Activated CD4-positive, alpha-beta T cell treated with anti-CD3 and anti-CD28 coated beads, Interleukin-2, amount 50 U/mL, for 1 hour (primary cell): Measurements from ENCODE around the gene ITGA4.
"Not testable (repeated sequence)": the region's sequence is repeated elsewhere in the genome, so short reads cannot be mapped to it uniquely, and the experiment has no call there.

Experiments
- DNase-seq: peaks from one replicate; pipeline ENCODE4 v3.0.0-alpha.2; 2020

ITGA4 gene

GRCh38 chr2:181457121-181457740 is at the start of gene ITGA4:
Gene ITGA4 (plus strand): TSS chr2:181457386. CDS start chr2:181457655, 269 bp downstream.
- DNase-seq = peak; percentile 84

GRCh38 chr2:181408861-181409260 is 48.3 kb upstream of the ITGA4 start:
- no peak for DNase-seq

- DNase-seq = no peak
Measured at GRCh38 chr2:181411105-181411849, 45.9 kb upstream of the ITGA4 start.

GRCh38 chr2:181419129-181419855 is 37.9 kb upstream of the ITGA4 start:
- DNase-seq = no peak

- no peak for DNase-seq
Measured at GRCh38 chr2:181420259-181421130, 36.7 kb upstream of the ITGA4 start.

GRCh38 chr2:181421131-181421458 is 36.1 kb upstream of the ITGA4 start:
- no peak for DNase-seq

GRCh38 chr2:181421464-181421863 is 35.7 kb upstream of the ITGA4 start:
- no peak for DNase-seq

GRCh38 chr2:181426672-181427071 is 30.5 kb upstream of the ITGA4 start:
- no peak for DNase-seq

GRCh38 chr2:181430406-181431118 is 26.6 kb upstream of the ITGA4 start:
- DNase-seq = no peak

- DNase-seq = no peak
Measured at GRCh38 chr2:181431674-181432073, 25.5 kb upstream of the ITGA4 start.

GRCh38 chr2:181438261-181438660 is 18.9 kb upstream of the ITGA4 start:
- DNase-seq = peak; percentile 16

GRCh38 chr2:181440344-181440743 is 16.8 kb upstream of the ITGA4 start:
- no peak for DNase-seq

GRCh38 chr2:181440919-181441318 is 16.3 kb upstream of the ITGA4 start:
- DNase-seq = no peak

- no peak for DNase-seq
Measured at GRCh38 chr2:181441670-181442069, 15.5 kb upstream of the ITGA4 start.

GRCh38 chr2:181444654-181445053 is 12.5 kb upstream of the ITGA4 start:
- DNase-seq = no peak

- no peak for DNase-seq
Measured at GRCh38 chr2:181446985-181447384, 10.2 kb upstream of the ITGA4 start.

- DNase-seq = not testable (repeated sequence)
Measured at GRCh38 chr2:181449278-181449677, 7.9 kb upstream of the ITGA4 start.

GRCh38 chr2:181454686-181455450 is 2.3 kb upstream of the ITGA4 start:
- no peak for DNase-seq

GRCh38 chr2:181456660-181457120 is 496 bp upstream of the ITGA4 start:
- peak; percentile 59 for DNase-seq

- DNase-seq = peak; percentile 44
Measured at GRCh38 chr2:181457741-181458425, 697 bp downstream of the ITGA4 start.

GRCh38 chr2:181458871-181459270 is 1.7 kb downstream of the ITGA4 start:
- no peak for DNase-seq
